IMR-90 (cell line): ENCODE data around the gene LHFPL6. TPM values are rescaled to one million over a fixed set of nuclear protein-coding genes. Genes with fewer than 3 reads are reported as not detected.

ENCODE experiments used
- ATAC-seq: fragments of 200-7000 bp; cut with Tn5 transposase; 2 replicates; pipeline ENCODE4 v1.9.1; 2020; ENCODE audit warnings: low read depth, mild to moderate bottlenecking, moderate library complexity
- BruUV-seq: library from RNA; stranded (reverse); fragments of 400-500 nt; replicated peaks from 2 replicates; lab custom pipeline; 2021; lab: Mats Ljungman, UMichigan
- CTCF ChIA-PET: fragments of 300-600 bp; formaldehyde crosslinking; extraction: SDS; loops from one replicate; lab custom pipeline; 2021; ENCODE audit warnings: antibody characterized with exemption; lab: Yijun Ruan, JAX
- POLR2A ChIA-PET: fragments of 300-600 bp; sonication (Branson Sonifier 250); formaldehyde crosslinking; loops from one replicate; lab custom pipeline; 2022; ENCODE audit warnings: antibody characterized with exemption; ENCODE audit not compliant: unreplicated experiment; lab: Charles Lee
- DNase-seq: peaks from one replicate; pipeline ENCODE4 v3.0.0; 2013
- H2AFZ ChIP-seq: replicated peaks from 2 replicates; pipeline ENCODE3; 2013; ENCODE audit warnings: low read length, mild to moderate bottlenecking; ENCODE audit not compliant: poor library complexity
- H2AK5ac ChIP-seq: 2 replicates; pipeline ENCODE4 v1.6.1; 2013; ENCODE audit warnings: low read depth, low read length, inconsistent platforms
- H2AK9ac ChIP-seq: replicated peaks from 2 replicates; pipeline ENCODE3; 2013; ENCODE audit warnings: mild to moderate bottlenecking, low read depth, low read length, moderate library complexity; ENCODE audit not compliant: poor library complexity
- H2BK120ac ChIP-seq: 2 replicates; pipeline ENCODE4 v1.6.1; 2013; ENCODE audit warnings: low read depth, low read length, inconsistent platforms
- H2BK15ac ChIP-seq: 3 replicates; pipeline ENCODE4 v1.6.1; 2013; ENCODE audit warnings: low read depth, low read length, inconsistent platforms
- H2BK20ac ChIP-seq: 2 replicates; pipeline ENCODE4 v1.6.1; 2013; ENCODE audit warnings: low read depth, mild to moderate bottlenecking, inconsistent platforms, low read length, moderate library complexity
- H2BK5ac ChIP-seq: 2 replicates; pipeline ENCODE4 v1.6.1; 2013; ENCODE audit warnings: mild to moderate bottlenecking, low read depth, low read length, inconsistent platforms; ENCODE audit not compliant: poor library complexity, severe bottlenecking
- H3K14ac ChIP-seq: replicated peaks from 2 replicates; pipeline ENCODE4 v1.6.1; 2013; ENCODE audit warnings: low read depth, low read length, inconsistent platforms
- H3K18ac ChIP-seq: 2 replicates; pipeline ENCODE4 v1.6.1; 2013; ENCODE audit warnings: low read depth, low read length, control low read depth
- H3K23ac ChIP-seq: 2 replicates; pipeline ENCODE4 v1.6.1; 2013; ENCODE audit warnings: low read depth, low read length, inconsistent platforms
- H3K27ac ChIP-seq: 2 replicates; pipeline ENCODE4 v1.5.1; 2013; ENCODE audit warnings: mild to moderate bottlenecking, control low read depth, low read length; ENCODE audit not compliant: insufficient read depth
- H3K27me3 ChIP-seq: 2 replicates; pipeline ENCODE4 v1.6.1; 2013; ENCODE audit warnings: low read length; ENCODE audit not compliant: control insufficient read depth, insufficient read depth
- H3K36me3 ChIP-seq: 2 replicates; pipeline ENCODE4 v1.6.1; 2013; ENCODE audit warnings: low read length, mixed read lengths; ENCODE audit not compliant: control insufficient read depth, insufficient read depth
- H3K4ac ChIP-seq: 2 replicates; pipeline ENCODE4 v1.6.1; 2013; ENCODE audit warnings: low read depth, low read length, inconsistent platforms
- H3K4me1 ChIP-seq: 2 replicates; pipeline ENCODE4 v1.6.1; 2013; ENCODE audit warnings: low read length, mixed read lengths; ENCODE audit not compliant: control insufficient read depth, insufficient read depth
- H3K4me2 ChIP-seq: 2 replicates; pipeline ENCODE4 v1.6.1; 2013; ENCODE audit warnings: low read depth, mild to moderate bottlenecking, control low read depth, low read length, moderate library complexity
- H3K4me3 ChIP-seq: 2 replicates; pipeline ENCODE4 v1.5.1; 2013; ENCODE audit warnings: low read depth, mild to moderate bottlenecking, control low read depth, low read length, moderate library complexity; ENCODE audit not compliant: insufficient read depth
- H3K56ac ChIP-seq: 2 replicates; pipeline ENCODE4 v1.6.1; 2013; ENCODE audit warnings: low read length, inconsistent platforms; ENCODE audit not compliant: insufficient read depth; ENCODE audit errors: extremely low read depth
- H3K79me1 ChIP-seq, 2 experiments: 2 replicates each; pipeline ENCODE4 v1.6.1; 2013; ENCODE audit warnings: low read length in 2 of 2, inconsistent platforms in 1 of 2, low read depth in 1 of 2
- H3K9ac ChIP-seq: 2 replicates; pipeline ENCODE4 v1.6.1; 2013; ENCODE audit warnings: low read depth, low read length, control low read depth
- H3K9me1 ChIP-seq: 2 replicates; pipeline ENCODE4 v1.6.1; 2013; ENCODE audit warnings: low read length, inconsistent platforms; ENCODE audit not compliant: insufficient read depth
- H3K9me3 ChIP-seq: 2 replicates; pipeline ENCODE4 v1.6.1; 2013; ENCODE audit warnings: low read length; ENCODE audit not compliant: control insufficient read depth, insufficient read depth
- H4K20me1 ChIP-seq: 2 replicates; pipeline ENCODE4 v1.6.1; 2013; ENCODE audit warnings: low read length, inconsistent platforms; ENCODE audit not compliant: insufficient read depth
- H4K5ac ChIP-seq: 2 replicates; pipeline ENCODE4 v1.6.1; 2013; ENCODE audit warnings: mild to moderate bottlenecking, low read depth, low read length, control low read depth
- H4K8ac ChIP-seq, 2 experiments: 2 replicates each; pipeline ENCODE4 v1.6.1; 2013; ENCODE audit warnings: low read depth in 2 of 2, low read length in 2 of 2, control low read depth in 1 of 2, inconsistent platforms in 1 of 2
- H4K91ac ChIP-seq: 2 replicates; pipeline ENCODE4 v1.6.1; 2013; ENCODE audit warnings: low read depth, low read length, inconsistent platforms; ENCODE audit not compliant: insufficient read depth
- BHLHE40 ChIP-seq: fragments of 150-350 bp; IDR thresholded peaks from 2 replicates; pipeline ENCODE4 v1.6.1; 2016; ENCODE audit warnings: mild to moderate bottlenecking, low read depth, low read length
- MAFK ChIP-seq: IDR thresholded peaks from 2 replicates; pipeline ENCODE4 v1.6.1; 2012; ENCODE audit warnings: low read depth, low read length, improper control_type of control experiment
- MXI1 ChIP-seq: IDR thresholded peaks from 2 replicates; pipeline ENCODE4 v1.6.1; 2012; ENCODE audit warnings: low read depth, mild to moderate bottlenecking, low read length, moderate library complexity, borderline replicate concordance
- RFX5 ChIP-seq: IDR thresholded peaks from 2 replicates; pipeline ENCODE4 v1.8.0; 2012; ENCODE audit warnings: low read depth, mild to moderate bottlenecking, low read length, moderate library complexity
- WGBS, 2 experiments: methylation state at CpG; one replicate each; pipeline versions ENCODE4 v1.1.5 to v1.1.7; 2013; ENCODE audit warnings: missing lambda C conversion rate in 2 of 2; ENCODE audit not compliant: insufficient read length in 1 of 2; ENCODE audit errors: extremely low coverage in 2 of 2; 5-methylcytosine and 5-hydroxymethylcytosine counted together
- dilution Hi-C: fragments of 300-500 bp; cut with HindIII; formaldehyde crosslinking; loops from one replicate; pipeline ENCODE4 v1.14.3; 2018; ENCODE audit warnings: low sequenced_read_pairs; ENCODE audit not compliant: unreplicated experiment
- in situ Hi-C: fragments of 300-500 bp; cut with MboI; formaldehyde crosslinking; loops from 3 replicates; pipeline ENCODE4 v1.14.3; 2019; ENCODE audit warnings: low sequenced_read_pairs, inconsistent platforms, mixed read lengths
- intact Hi-C: fragments of 100-400 bp; cut with micrococcal nuclease; formaldehyde crosslinking; loops from 2 replicates; pipeline ENCODE4 v1.10.0; 2022
- polyA plus RNA-seq, 3 experiments: library from polyadenylated mRNA; depleted of rRNA; stranded (reverse); fragments of >200 nt; gene quantifications; 2 replicates each; pipeline ENCODE4 v1.2.3, GENCODE V29; 2012; ENCODE audit warnings: low replicate concordance in 1 of 3
- total RNA-seq: library from RNA; depleted of rRNA; stranded (reverse); fragments of >200 nt; gene quantifications from 2 replicates; pipeline ENCODE4 v1.2.3, GENCODE V29; 2012
- TF ChIP-seq, protein P1 (sequence below): conservative IDR thresholded peaks from 2 replicates; pipeline ENCODE4 v1.5.1; 2012; ENCODE audit warnings: mild to moderate bottlenecking, low read depth, low read length, improper control_type of control experiment
- TF ChIP-seq, protein P2 (sequence below): fragments of 150-350 bp; IDR thresholded peaks from 2 replicates; pipeline ENCODE4 v1.6.1; 2017; ENCODE audit warnings: mild to moderate bottlenecking, antibody characterized with exemption, low read length, low read depth

The LHFPL6 gene
- total and polyA plus RNA-seq, 2 of the 4 experiments (the other 2 are of a cell fraction), result 24.7 to 36.1 TPM

DNA sequence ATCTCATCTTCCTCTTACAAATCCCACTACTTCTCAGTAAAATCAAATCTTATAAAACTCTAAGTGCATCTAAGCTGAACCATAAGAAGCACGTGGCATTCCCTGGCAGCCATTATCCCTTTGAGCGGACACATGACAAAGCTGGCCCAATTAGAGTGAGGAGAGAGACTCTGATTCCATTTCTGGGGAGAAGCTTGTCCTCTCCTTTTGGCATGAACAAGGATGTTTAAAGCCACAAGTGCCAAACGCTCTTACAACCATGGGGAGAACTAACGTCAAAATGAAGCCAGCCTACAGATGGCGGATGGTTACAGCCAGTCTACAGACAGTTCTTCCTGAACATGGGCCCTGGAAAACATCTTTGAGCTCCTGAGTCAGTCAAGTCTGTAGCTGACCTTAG, 231.3 kb downstream of the LHFPL6 start:
- Histone ChIP-seq H3K4me2 (no peak overlapping the region), H2BK20ac (no peak overlapping the region), H2AFZ (no peak overlapping the region), H3K79me1 (peaks cover 5 to 12% of the 10 kb centered on the region in 2 experiments; a peak in 2 of 4 replicates), H3K27me3 (no peaks in the 10 kb centered on the region), H3K14ac (no peak overlapping the region), H4K91ac (no peak overlapping the region), H2AK9ac (no peak overlapping the region), H3K18ac (no peak overlapping the region), H3K27ac (no peak overlapping the region), H3K9ac (no peak overlapping the region), H2BK120ac (no peak overlapping the region), H3K4ac (no peak overlapping the region), H3K4me1 (no peaks in the 10 kb centered on the region; the same call in 1 of the 2 replicates), H3K9me1 (peaks cover 3% of the 10 kb centered on the region; the same call in 1 of the 2 replicates), H3K4me3 (no peak overlapping the region), H2AK5ac (no peak overlapping the region), H4K5ac (no peak overlapping the region), H4K8ac (no peak overlapping the region), H2BK5ac (no peak overlapping the region), H3K23ac (no peak overlapping the region), H3K56ac (no peak overlapping the region), H2BK15ac (no peak overlapping the region), H4K20me1 (peaks cover 7% of the 10 kb centered on the region; the same call in 1 of the 2 replicates), H3K9me3 (no peaks in the 10 kb centered on the region), H3K36me3 (no peaks in the 10 kb centered on the region)
- DNase-seq (no peak), ATAC-seq (no peak)
- POLR2A ChIA-PET, result no interaction called here
- CTCF ChIA-PET, result interaction anchor here (0.9 kb wide), 1 partner anchor 10 kb away, joined by 3 read pairs; no protein-coding TSS in a partner anchor
- TF ChIP-seq, protein P1, sequence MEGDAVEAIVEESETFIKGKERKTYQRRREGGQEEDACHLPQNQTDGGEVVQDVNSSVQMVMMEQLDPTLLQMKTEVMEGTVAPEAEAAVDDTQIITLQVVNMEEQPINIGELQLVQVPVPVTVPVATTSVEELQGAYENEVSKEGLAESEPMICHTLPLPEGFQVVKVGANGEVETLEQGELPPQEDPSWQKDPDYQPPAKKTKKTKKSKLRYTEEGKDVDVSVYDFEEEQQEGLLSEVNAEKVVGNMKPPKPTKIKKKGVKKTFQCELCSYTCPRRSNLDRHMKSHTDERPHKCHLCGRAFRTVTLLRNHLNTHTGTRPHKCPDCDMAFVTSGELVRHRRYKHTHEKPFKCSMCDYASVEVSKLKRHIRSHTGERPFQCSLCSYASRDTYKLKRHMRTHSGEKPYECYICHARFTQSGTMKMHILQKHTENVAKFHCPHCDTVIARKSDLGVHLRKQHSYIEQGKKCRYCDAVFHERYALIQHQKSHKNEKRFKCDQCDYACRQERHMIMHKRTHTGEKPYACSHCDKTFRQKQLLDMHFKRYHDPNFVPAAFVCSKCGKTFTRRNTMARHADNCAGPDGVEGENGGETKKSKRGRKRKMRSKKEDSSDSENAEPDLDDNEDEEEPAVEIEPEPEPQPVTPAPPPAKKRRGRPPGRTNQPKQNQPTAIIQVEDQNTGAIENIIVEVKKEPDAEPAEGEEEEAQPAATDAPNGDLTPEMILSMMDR, result no peak
- no peak for TF ChIP-seq RFX5
- TF ChIP-seq, protein P2, sequence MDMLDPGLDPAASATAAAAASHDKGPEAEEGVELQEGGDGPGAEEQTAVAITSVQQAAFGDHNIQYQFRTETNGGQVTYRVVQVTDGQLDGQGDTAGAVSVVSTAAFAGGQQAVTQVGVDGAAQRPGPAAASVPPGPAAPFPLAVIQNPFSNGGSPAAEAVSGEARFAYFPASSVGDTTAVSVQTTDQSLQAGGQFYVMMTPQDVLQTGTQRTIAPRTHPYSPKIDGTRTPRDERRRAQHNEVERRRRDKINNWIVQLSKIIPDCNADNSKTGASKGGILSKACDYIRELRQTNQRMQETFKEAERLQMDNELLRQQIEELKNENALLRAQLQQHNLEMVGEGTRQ, result no peak
- TF ChIP-seq MXI1, result no peak
- TF ChIP-seq MAFK, result no peak
- TF ChIP-seq BHLHE40, result no peak
- dilution Hi-C loops (no loop called here), in situ Hi-C loops (no loop called here), intact Hi-C loops (no loop called here)
- no TSS peak for BruUV-seq
- WGBS, 2 experiments, result 100% methylated on average over 1 of the region's 5 CpGs; no CpG with 5 or more reads in 1 of the 2 experiments
